Kidney (tissue), 14 donors: Measurements from ENCODE around the gene DBP. TPM values are rescaled to one million over a fixed set of nuclear protein-coding genes. Genes with fewer than 3 reads are reported as not detected.

ENCODE experiments used
- DNase-seq, 5 donors: peaks; one replicate each; pipeline ENCODE4 v3.0.0-alpha.2; 2013 to 2020
- FAIRE-seq: peaks from 2 replicates; lab custom pipeline; 2012; peaks lifted over from hg19 to GRCh38; lab: Jason Lieb, UNC
- H3K27ac ChIP-seq, 2 donors: one replicate each; pipeline ENCODE4 v1.7.0; 2013; ENCODE audit warnings: low read depth in 2 of 2, low read length in 2 of 2, inconsistent platforms in 1 of 2
- H3K27me3 ChIP-seq: one replicate; pipeline ENCODE4 v1.7.1; 2013; ENCODE audit warnings: low read length, inconsistent platforms; ENCODE audit not compliant: control insufficient read depth, insufficient read depth
- H3K36me3 ChIP-seq, 3 donors: one replicate each; pipeline versions ENCODE4 v1.7.0 to v1.7.1; 2013; ENCODE audit warnings: low read length in 3 of 3, control low read depth in 1 of 3, inconsistent platforms in 1 of 3; ENCODE audit not compliant: insufficient read depth in 3 of 3, control insufficient read depth in 2 of 3
- H3K4me1 ChIP-seq, 3 donors: one replicate each; pipeline versions ENCODE4 v1.7.0 to v1.7.1; 2013; ENCODE audit warnings: low read length in 3 of 3, inconsistent platforms in 1 of 3, low read depth in 1 of 3; ENCODE audit not compliant: control insufficient read depth in 2 of 3, insufficient read depth in 2 of 3
- H3K4me3 ChIP-seq, 3 donors: one replicate each; pipeline versions ENCODE4 v1.7.0 to v1.8.1; 2013; ENCODE audit warnings: low read length in 3 of 3, control low read depth in 1 of 3, inconsistent platforms in 1 of 3
- H3K9ac ChIP-seq, 3 donors: one replicate each; pipeline versions ENCODE4 v1.7.0 to v1.7.1; 2013; ENCODE audit warnings: low read length in 3 of 3, control low read depth in 1 of 3, inconsistent platforms in 1 of 3
- H3K9me3 ChIP-seq, 3 donors: one replicate each; pipeline versions ENCODE4 v1.7.0 to v1.7.1; 2013; ENCODE audit warnings: low read length in 3 of 3, control low read depth in 1 of 3, inconsistent platforms in 1 of 3; ENCODE audit not compliant: control insufficient read depth in 2 of 3, insufficient read depth in 1 of 3
- intact Hi-C: fragments of 100-400 bp; cut with DNase I; formaldehyde crosslinking; loops from one replicate; pipeline ENCODE4 v1.11.1; 2022
- polyA plus RNA-seq: library from polyadenylated mRNA; stranded (reverse); fragments of 350-450 nt; fragmentation: Illumina TruSeq; extraction: RNeasy Lipid Tissue Mini Kit (QIAGEN cat#74804); gene quantifications from one replicate; pipeline ENCODE4 v1.2.3, GENCODE V29; 2014; ENCODE audit warnings: low read depth, low replicate concordance; ENCODE audit not compliant: insufficient read depth
- total RNA-seq: library from RNA; stranded (reverse); fragmentation: NEBNext Ultra II Directional; extraction: Animal tissue kit (Norgen Biotek cat#: 25700); gene quantifications from one replicate; pipeline ENCODE4 v1.2.1, GENCODE V29; 2021
- TF ChIP-seq, protein P1 (sequence below): IDR thresholded peaks from 3 replicates; pipeline ENCODE4 v1.5.1; 2012; ENCODE audit warnings: mild to moderate bottlenecking, moderate library complexity, borderline replicate concordance; ENCODE audit not compliant: insufficient read depth; ENCODE audit errors: extremely low read depth
- donor health status: control.
- donor health status: control.
- donor health status: control.
- donor health status: control.
- donor health status: control.
- donor health status: DM: yes; HTN: yes; CAD: no.
- donor health status: Normal renal cell carcinoma (clear cell type).

The DBP gene
- total and polyA plus RNA-seq, 2 donors from 2014 or later = 14.5 to 20.4 TPM

DNA sequence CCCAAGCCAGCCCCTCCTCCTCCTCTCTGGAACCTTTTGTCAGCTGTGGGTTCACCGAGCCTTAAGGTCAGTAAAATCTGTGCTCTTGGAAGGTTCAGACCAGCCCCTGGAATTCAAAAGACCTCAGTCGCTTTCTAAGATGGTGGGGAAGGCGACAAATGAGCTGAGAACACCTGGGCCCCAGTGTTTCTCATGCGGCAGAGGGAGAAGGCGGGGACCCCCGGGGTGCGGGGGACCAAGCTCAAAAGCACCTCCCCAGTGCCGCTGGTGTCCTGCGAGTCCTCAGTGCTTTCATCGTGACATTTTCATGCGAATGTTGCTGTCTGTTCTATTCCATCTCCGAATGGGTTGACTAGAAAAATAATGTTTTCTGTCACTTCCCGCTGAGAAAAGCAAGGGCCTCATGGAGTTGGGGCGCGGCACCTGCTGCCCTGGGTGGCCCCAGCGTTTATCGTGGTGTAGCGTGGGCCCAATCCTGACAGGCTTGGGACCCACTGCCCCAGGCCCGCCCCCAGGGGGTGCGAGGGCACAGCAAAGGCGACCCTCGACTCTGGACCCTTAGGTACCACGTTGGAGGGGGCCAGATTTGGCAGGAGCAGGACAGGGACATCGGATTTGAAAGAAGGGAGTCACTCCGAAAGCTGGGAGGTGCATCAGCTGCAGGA is 36.4 kb upstream of the DBP start:
- no peak for DNase-seq
- intact Hi-C loops = no loop called here
- no peak for FAIRE-seq
- no peak overlapping the region for H3K4me3 ChIP-seq
- no peak overlapping the region for H3K27ac ChIP-seq
- no peaks in the 10 kb centered on the region for H3K9me3 ChIP-seq
- no peak overlapping the region for H3K9ac ChIP-seq
- no peaks in the 10 kb centered on the region for H3K36me3 ChIP-seq
- no peaks in the 10 kb centered on the region for H3K27me3 ChIP-seq
- TF ChIP-seq, protein P1, sequence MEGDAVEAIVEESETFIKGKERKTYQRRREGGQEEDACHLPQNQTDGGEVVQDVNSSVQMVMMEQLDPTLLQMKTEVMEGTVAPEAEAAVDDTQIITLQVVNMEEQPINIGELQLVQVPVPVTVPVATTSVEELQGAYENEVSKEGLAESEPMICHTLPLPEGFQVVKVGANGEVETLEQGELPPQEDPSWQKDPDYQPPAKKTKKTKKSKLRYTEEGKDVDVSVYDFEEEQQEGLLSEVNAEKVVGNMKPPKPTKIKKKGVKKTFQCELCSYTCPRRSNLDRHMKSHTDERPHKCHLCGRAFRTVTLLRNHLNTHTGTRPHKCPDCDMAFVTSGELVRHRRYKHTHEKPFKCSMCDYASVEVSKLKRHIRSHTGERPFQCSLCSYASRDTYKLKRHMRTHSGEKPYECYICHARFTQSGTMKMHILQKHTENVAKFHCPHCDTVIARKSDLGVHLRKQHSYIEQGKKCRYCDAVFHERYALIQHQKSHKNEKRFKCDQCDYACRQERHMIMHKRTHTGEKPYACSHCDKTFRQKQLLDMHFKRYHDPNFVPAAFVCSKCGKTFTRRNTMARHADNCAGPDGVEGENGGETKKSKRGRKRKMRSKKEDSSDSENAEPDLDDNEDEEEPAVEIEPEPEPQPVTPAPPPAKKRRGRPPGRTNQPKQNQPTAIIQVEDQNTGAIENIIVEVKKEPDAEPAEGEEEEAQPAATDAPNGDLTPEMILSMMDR = no peak
- peaks cover 0 to 4% (median 0%) of the 10 kb centered on the region in 3 donors for H3K4me1 ChIP-seq

DNA sequence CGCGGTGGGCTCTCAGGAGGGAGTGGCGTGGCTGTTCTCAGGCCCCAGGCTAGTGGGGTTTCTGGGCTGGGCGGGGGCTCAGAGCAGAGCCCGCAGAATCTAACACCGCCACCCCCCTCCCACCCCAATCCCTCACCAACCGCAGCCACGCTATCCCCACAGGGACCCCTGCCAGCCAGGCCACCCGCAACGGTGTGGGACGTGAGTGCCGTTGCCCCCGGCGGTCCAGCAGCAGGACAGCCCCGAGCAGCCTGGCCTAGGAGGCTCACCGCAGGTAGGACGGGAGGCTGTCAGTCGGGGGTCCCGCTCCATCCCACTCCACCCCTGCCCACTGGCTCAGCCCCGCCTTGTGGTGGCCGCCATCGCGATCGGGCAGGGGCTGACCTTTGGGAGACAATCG is 35.8 kb upstream of the DBP start, which contains the start of gene NTN5:
Gene NTN5, minus strand, starts transcription at position 24 of the 400 bp plus-strand sequence. CDS start 2,031 bp downstream, outside the sequence.
- Histone ChIP-seq H3K36me3 (no peaks in the 10 kb centered on the region), H3K27ac (no peak within 1 kb of the TSS), H3K27me3 (no peaks in the 10 kb centered on the region), H3K9me3 (no peaks in the 10 kb centered on the region), H3K4me1 (peaks cover 0 to 4% (median 0%) of the 10 kb centered on the region in 3 donors), H3K9ac (no peak within 1 kb of the TSS), H3K4me3 (no peak within 1 kb of the TSS)
- intact Hi-C loops = no loop called here
- FAIRE-seq (no peak), DNase-seq (no peak)
- TF ChIP-seq, protein P1 = no peak

DNA sequence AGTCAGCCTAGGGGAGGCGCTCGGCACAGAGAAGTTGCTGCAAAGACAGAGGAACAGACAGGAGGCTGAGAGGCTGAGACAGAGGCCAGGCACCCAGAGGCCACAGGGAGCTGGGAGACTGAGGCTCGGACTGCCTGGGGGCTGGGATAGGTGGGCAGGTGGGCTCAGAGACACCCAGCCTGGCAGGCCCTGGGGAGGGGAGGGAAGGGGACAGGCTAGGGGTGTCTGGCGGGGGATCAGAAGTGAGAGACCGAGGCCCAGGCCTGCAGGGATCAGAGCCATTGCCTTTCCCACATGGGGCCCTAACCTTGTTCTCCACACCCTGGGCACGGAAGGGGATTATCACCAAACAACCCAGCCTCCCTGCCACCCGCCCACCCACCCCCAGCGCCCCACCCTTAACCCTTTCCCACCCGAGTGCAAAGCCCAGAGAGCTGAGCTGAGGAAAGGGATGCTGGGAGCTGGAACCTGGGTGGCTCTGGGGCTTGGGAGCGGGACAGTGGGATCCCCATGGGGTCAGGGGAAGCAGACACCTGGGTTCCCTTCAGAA is 34.3 kb upstream of the DBP start:
- intact Hi-C loops = no loop called here
- H3K4me3 ChIP-seq = no peak overlapping the region
- TF ChIP-seq, protein P1 = no peak

More for the DNA sequence above, 34.3 kb upstream of the DBP start:
- Histone ChIP-seq H3K27me3 (no peaks in the 10 kb centered on the region), H3K9me3 (no peaks in the 10 kb centered on the region), H3K36me3 (no peaks in the 10 kb centered on the region), H3K9ac (no peak overlapping the region), H3K27ac (no peak overlapping the region), H3K4me1 (peaks cover 0 to 4% (median 0%) of the 10 kb centered on the region in 3 donors)
- DNase-seq (no peak), FAIRE-seq (no peak)
